Prostate gland (tissue), 2 donors: Measurements from ENCODE around the gene P2RY12. TPM values are rescaled to one million over a fixed set of nuclear protein-coding genes. Genes with fewer than 3 reads are reported as not detected.
A peak's percentile ranks its signal among the peaks of the same experiment; 100 is the strongest.

ENCODE experiments used
- DNase-seq: peaks from one replicate; pipeline ENCODE4 v3.0.0-alpha.2; 2019; ENCODE audit warnings: low spot score
- H3K27ac ChIP-seq, 2 donors: fragments of 200-600 bp; sonication (generic); 2 replicates each; pipeline ENCODE4 v1.5.1; 2017 to 2019
- H3K27me3 ChIP-seq: fragments of 200-600 bp; sonication (generic); replicated peaks from 2 replicates; pipeline ENCODE4 v1.5.1; 2019; ENCODE audit not compliant: insufficient read depth
- H3K36me3 ChIP-seq, 2 donors: fragments of 200-600 bp; sonication (generic); 1 replicate in 1 of 2; 2 replicates in 1 of 2; pipeline versions ENCODE4 v1.5.1 to v1.8.1; 2017 to 2019
- H3K4me1 ChIP-seq: fragments of 200-600 bp; sonication (generic); replicated peaks from 2 replicates; pipeline ENCODE4 v1.5.1; 2019
- H3K4me3 ChIP-seq, 2 donors: fragments of 200-600 bp; sonication (generic); 2 replicates each; pipeline ENCODE4 v1.5.1; 2017 to 2019
- H3K9me3 ChIP-seq: fragments of 200-600 bp; sonication (generic); 2 replicates; pipeline ENCODE4 v1.5.1; 2017
- POLR2A ChIP-seq: fragments of 450-650 bp; IDR thresholded peaks from one replicate; pipeline ENCODE4 v1.6.1; 2016; ENCODE audit warnings: antibody characterized with exemption, mild to moderate bottlenecking
- POLR2AphosphoS5 ChIP-seq: sonication (generic); formaldehyde crosslinking; IDR thresholded peaks from one replicate; pipeline ENCODE4 v1.6.1; 2017; ENCODE audit warnings: antibody characterized with exemption
- whole genome bisulfite sequencing: methylation state at CpG from one replicate; pipeline ENCODE4 v1.1.5; 2018; 5-methylcytosine and 5-hydroxymethylcytosine counted together
- intact Hi-C: fragments of 100-400 bp; cut with DNase I; formaldehyde crosslinking; loops from one replicate; pipeline ENCODE4 v1.14.2; 2022
- total RNA-seq, 2 donors: library from RNA; depleted of rRNA; stranded (reverse); fragments of >200 nt; gene quantifications; one replicate each; pipeline ENCODE4 v1.1.0, GENCODE V29; 2016
- TF ChIP-seq, protein P1 (sequence below), 4 experiments: fragments of 200-600 bp in 2 of 4; fragments of 450-650 bp in 2 of 4; sonication (generic) in 2 of 4; IDR thresholded peaks; 1 replicate in 3 of 4; 2 replicates in 1 of 4; pipeline ENCODE4 v1.5.1; 2016 to 2019; ENCODE audit warnings: antibody characterized with exemption in 4 of 4, mild to moderate bottlenecking in 2 of 4, moderate library complexity in 2 of 4

Gene P2RY12
- total RNA-seq, 2 donors from 2014 or later = 0.97 to 5.0 TPM

DNA sequence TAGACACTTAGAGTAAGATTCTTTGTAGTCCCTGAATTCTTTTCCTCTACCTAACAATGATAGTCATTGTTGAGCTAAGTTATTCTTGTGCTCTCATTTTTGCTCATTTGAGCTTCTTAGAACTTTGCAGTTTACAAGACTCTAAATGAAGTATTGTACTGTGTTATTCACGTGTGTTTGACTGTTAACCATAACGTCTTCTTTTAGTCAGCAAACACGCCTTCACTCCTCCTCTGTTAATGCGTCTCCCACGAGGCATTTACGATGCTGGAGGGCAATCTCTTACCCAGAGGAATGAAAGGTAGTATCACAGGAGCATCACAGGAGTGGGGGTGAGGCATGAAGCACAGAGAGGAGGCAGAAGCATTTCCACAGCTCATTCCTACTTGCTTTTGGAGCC, 91.4 kb downstream of the P2RY12 start:
- WGBS = 38% methylated on average over 6 of the region's 6 CpGs
- H3K36me3 ChIP-seq = no peaks in the 10 kb centered on the region
- intact Hi-C loops = no loop called here

DNA sequence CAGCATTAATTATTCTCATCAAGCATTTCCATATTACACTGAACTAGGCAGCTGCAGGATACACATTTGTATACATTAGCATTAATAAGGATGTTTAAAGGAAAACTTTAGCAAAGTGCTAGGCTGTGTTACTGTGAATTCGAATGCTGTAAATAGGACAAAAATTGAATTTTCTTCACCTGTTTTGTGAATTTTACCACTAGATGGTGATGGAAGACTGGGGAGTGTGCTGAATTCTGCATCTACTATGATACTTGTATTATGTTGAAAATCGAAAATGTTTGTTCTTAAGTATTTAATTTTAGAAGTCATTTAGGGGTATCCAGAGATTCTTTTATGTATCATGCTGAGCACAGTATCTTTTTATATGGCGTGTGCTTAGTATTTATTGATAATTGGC, 93.9 kb downstream of the P2RY12 start:
- TF ChIP-seq, protein P1, sequence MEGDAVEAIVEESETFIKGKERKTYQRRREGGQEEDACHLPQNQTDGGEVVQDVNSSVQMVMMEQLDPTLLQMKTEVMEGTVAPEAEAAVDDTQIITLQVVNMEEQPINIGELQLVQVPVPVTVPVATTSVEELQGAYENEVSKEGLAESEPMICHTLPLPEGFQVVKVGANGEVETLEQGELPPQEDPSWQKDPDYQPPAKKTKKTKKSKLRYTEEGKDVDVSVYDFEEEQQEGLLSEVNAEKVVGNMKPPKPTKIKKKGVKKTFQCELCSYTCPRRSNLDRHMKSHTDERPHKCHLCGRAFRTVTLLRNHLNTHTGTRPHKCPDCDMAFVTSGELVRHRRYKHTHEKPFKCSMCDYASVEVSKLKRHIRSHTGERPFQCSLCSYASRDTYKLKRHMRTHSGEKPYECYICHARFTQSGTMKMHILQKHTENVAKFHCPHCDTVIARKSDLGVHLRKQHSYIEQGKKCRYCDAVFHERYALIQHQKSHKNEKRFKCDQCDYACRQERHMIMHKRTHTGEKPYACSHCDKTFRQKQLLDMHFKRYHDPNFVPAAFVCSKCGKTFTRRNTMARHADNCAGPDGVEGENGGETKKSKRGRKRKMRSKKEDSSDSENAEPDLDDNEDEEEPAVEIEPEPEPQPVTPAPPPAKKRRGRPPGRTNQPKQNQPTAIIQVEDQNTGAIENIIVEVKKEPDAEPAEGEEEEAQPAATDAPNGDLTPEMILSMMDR (IDR thresholded peaks at IDR 0.05) = peak in 2 of 4 experiments; percentile 54 to 60
- TF ChIP-seq POLR2A = no peak
- Histone ChIP-seq H3K4me3 (no peak overlapping the region), H3K27me3 (no peaks in the 10 kb centered on the region), H3K27ac (no peak overlapping the region), H3K9me3 (no peaks in the 10 kb centered on the region), H3K36me3 (no peaks in the 10 kb centered on the region), H3K4me1 (no peaks in the 10 kb centered on the region)
- intact Hi-C loops = no loop called here
- no peak for DNase-seq
- WGBS = 43% methylated on average over 3 of the region's 3 CpGs

More for the DNA sequence above, 91.4 kb downstream of the P2RY12 start:
- Histone ChIP-seq H3K9me3 (no peaks in the 10 kb centered on the region), H3K27me3 (no peaks in the 10 kb centered on the region), H3K4me3 (no peak overlapping the region), H3K27ac (no peak overlapping the region), H3K4me1 (no peaks in the 10 kb centered on the region)
- TF ChIP-seq POLR2AphosphoS5 (no peak), POLR2A (no peak)
- TF ChIP-seq, protein P1 (IDR thresholded peaks at IDR 0.05) = no peak
- no peak for DNase-seq

DNA sequence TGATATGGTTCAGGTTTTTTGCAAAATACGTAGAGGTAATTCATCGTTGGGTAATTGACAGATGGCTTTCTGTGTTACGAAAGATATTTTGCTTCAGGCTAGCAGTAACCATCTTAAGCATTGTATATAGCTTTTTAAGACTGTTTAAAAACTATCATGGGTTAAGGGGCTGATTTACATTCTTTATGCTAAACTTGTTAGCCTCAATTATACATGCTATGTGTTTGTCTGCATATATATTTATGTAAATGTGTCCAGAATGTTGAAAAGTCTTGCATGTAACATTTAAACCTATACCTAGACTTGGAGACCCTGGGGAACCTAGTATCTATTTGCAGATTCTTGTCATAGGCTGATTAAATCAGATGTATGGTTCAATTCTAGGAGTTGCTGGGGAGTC, 95.1 kb downstream of the P2RY12 start:
- Histone ChIP-seq H3K27me3 (no peaks in the 10 kb centered on the region), H3K36me3 (no peaks in the 10 kb centered on the region), H3K9me3 (no peaks in the 10 kb centered on the region), H3K4me1 (no peaks in the 10 kb centered on the region), H3K27ac (no peak overlapping the region), H3K4me3 (no peak overlapping the region)
- DNase-seq = no peak
- WGBS = 58% methylated on average over 3 of the region's 3 CpGs
- TF ChIP-seq, protein P1 (IDR thresholded peaks at IDR 0.05) = no peak
- TF ChIP-seq POLR2A = no peak
- no peak for TF ChIP-seq POLR2AphosphoS5
- intact Hi-C loops = no loop called here

Other genes starting within 250 kb of the P2RY12 start
- under 1 TPM; 0.18 to 0.85 TPM for gene GPR171, start 181.5 kb downstream of the P2RY12 start, total RNA-seq
- under 1 TPM; 0.09 to 0.28 TPM for gene P2RY14, start 106.2 kb downstream of the P2RY12 start, total RNA-seq
- gene GPR87, start 67.9 kb downstream of the P2RY12 start, total RNA-seq = 10 to 100 TPM in 1 of 2 donors, 1 to 10 TPM in 1; 9.3 to 10.9 TPM
- under 1 TPM; 0.28 to 0.73 TPM for gene P2RY13, start 55.2 kb downstream of the P2RY12 start, total RNA-seq
- 1 to 10 TPM in 1 of 2 donors, not detected in 1; 5.4 TPM for gene IGSF10, start 76.3 kb upstream of the P2RY12 start, total RNA-seq